Posterior cingulate gyrus (tissue), 11 donors: ENCODE results near the gene LAMC3.

Experiments used
- DNase-seq, 10 donors: peaks; one replicate each; pipeline versions ENCODE4 v3.0.0 to v3.0.0-alpha.2; 2020 to 2021; ENCODE audit warnings: mixed read lengths in 3 of 10
- intact Hi-C: fragments of 100-400 bp; cut with DNase I; formaldehyde crosslinking; loops from one replicate; pipeline ENCODE4 v1.15.1; 2023

The LAMC3 gene

GRCh38 chr9:131126059-131126426, 117.1 kb downstream of the LAMC3 start:
- DNase-seq = no peak
- intact Hi-C loops = no loop called here

- intact Hi-C loops = no loop called here
- no peak for DNase-seq
These were observed 120.2 kb downstream of the LAMC3 start for GRCh38 chr9:131129183-131129582.

DNA sequence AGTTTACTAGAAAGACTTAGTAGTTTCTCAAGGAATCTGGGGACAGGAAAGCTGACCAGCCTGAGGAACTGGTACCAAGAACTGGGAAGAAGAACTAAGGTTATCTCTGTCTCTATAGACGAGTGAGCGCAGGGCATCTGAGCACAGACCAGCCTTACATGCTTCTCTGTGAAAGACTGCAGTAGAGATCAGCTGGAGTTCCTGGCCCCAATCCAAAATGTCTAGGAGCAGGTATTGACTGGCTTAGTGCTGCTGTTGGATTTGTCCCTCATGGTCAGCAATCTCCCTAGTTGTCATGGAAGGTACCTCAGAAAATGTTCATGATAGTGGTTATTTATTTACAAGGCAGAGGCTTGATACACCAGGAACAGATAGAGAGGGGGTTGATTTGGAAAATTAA, 129.7 kb downstream of the LAMC3 start:
- intact Hi-C loops = no loop called here
- no peak for DNase-seq

- intact Hi-C loops = no loop called here
- DNase-seq = no peak
These were observed 131.1 kb downstream of the LAMC3 start for GRCh38 chr9:131140112-131140511.

DNA sequence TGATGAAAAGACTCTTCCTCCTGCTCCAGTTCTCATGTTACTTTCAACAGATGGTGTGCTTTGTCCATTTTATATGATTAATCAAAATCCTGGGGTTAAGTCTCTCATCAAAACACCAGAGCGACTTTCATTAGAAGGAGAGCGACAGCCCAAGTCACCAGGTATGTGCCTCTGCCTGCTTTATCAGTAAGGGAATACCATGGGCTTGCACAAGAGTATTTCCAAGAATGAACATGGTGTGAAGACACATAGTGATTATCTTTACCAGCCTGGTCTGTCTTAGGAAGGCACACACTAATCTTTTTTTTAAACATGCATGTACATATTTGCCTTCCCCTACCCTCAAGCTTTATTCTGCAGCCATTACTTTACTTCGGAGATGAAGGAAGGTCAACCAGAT, 131.6 kb downstream of the LAMC3 start:
- intact Hi-C loops = no loop called here
- no peak for DNase-seq

DNA sequence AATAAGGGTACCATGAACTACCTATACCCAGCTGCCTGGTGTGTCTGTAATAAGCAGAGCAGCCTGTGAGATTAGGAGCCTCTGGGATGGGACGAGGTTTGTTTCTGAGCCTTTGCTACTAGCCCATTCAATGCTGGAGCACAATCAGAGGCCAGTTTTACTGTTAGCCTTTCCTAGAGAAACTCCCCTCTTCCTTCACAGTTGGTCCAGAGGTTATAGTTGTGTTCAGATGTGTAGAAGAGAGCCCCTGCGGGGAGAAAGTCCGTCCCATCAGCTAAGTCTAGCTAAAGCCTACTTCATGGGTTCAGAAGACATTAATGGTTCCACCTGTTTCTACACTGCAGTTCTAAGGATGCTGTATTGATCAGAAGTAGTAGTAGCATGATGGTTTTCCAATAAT, 133.2 kb downstream of the LAMC3 start:
- intact Hi-C loops = no loop called here
- no peak for DNase-seq
